Measurements from ENCODE around the gene PLAAT3.

DNA sequence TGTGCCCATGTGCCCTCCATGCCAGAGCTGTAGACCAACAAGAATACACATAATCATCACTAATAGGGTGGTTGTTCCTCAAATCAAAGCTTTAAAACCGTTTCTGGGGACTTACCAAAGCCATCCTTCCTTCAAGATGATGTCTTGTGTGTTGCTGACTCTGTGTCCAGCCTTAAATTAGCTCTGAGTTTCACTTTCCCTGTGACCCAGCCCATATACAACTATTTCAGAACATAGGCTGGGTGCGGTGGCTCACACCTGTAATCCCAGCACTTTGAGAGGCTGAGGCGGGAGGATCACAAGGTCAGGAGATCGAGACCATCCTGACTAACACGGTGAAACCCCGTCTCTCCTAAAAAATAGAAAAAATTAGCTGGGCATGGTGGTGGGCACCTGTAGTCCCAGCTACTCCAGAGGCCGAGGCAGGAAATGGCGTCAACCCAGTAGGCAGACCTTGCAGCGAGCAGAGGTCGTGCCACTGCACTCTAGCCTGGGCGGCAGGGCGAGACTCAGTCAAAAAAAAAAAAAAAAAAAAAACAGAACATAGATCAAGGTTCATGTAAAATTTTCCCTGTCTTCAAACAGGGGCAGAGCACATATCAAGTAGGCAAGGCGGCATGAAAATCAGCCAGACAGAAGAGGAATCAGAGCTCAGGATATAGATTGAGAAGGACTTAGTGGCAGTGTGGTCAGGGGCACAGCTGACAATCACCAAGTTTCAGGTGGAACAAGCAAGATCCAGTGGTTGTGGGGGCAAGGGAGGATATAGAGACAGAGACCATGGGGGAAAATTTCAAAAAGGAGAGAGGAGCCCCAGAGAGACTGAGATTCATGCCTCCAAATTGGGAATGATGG is 50.8 kb downstream of the PLAAT3 start, which contains the start of gene PLAAT2:
- no peak for TF ChIP-seq POLR2A (IDR thresholded peaks at IDR 0.05)
- TF ChIP-seq, protein P1, sequence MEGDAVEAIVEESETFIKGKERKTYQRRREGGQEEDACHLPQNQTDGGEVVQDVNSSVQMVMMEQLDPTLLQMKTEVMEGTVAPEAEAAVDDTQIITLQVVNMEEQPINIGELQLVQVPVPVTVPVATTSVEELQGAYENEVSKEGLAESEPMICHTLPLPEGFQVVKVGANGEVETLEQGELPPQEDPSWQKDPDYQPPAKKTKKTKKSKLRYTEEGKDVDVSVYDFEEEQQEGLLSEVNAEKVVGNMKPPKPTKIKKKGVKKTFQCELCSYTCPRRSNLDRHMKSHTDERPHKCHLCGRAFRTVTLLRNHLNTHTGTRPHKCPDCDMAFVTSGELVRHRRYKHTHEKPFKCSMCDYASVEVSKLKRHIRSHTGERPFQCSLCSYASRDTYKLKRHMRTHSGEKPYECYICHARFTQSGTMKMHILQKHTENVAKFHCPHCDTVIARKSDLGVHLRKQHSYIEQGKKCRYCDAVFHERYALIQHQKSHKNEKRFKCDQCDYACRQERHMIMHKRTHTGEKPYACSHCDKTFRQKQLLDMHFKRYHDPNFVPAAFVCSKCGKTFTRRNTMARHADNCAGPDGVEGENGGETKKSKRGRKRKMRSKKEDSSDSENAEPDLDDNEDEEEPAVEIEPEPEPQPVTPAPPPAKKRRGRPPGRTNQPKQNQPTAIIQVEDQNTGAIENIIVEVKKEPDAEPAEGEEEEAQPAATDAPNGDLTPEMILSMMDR (IDR thresholded peaks at IDR 0.05) = no peak
